Nephron progenitor cell (in vitro differentiated cells): ENCODE results near the gene TAB2.

Source experiments
- DNase-seq: peaks from one replicate; pipeline ENCODE4 v3.0.0; 2021
- H3K27ac Mint-ChIP-seq: 2 replicates; pipeline ENCODE4 v1.8.0; 2021; ENCODE audit warnings: mild to moderate bottlenecking, moderate library complexity, mixed read lengths
- H3K27me3 Mint-ChIP-seq: 2 replicates; pipeline ENCODE4 v1.8.0; 2021; ENCODE audit warnings: mild to moderate bottlenecking, low read depth, mixed read lengths; ENCODE audit not compliant: poor library complexity
- H3K36me3 Mint-ChIP-seq: 2 replicates; pipeline ENCODE4 v1.8.0; 2021; ENCODE audit warnings: low read depth, mixed read lengths
- H3K4me1 Mint-ChIP-seq: 2 replicates; pipeline ENCODE4 v1.8.0; 2021; ENCODE audit warnings: mixed read lengths
- H3K4me3 Mint-ChIP-seq: 2 replicates; pipeline ENCODE4 v1.8.0; 2021; ENCODE audit warnings: mild to moderate bottlenecking, moderate library complexity, mixed read lengths
- H3K9me3 Mint-ChIP-seq: 2 replicates; pipeline ENCODE4 v1.8.0; 2021; ENCODE audit warnings: mild to moderate bottlenecking, moderate library complexity, mixed read lengths
- TF ChIP-seq, protein P1 (sequence below): fragments of 200-600 bp; sonication (generic); IDR thresholded peaks from 2 replicates; pipeline ENCODE4 v1.5.0; 2021; ENCODE audit warnings: antibody characterized with exemption

TAB2 gene

DNA sequence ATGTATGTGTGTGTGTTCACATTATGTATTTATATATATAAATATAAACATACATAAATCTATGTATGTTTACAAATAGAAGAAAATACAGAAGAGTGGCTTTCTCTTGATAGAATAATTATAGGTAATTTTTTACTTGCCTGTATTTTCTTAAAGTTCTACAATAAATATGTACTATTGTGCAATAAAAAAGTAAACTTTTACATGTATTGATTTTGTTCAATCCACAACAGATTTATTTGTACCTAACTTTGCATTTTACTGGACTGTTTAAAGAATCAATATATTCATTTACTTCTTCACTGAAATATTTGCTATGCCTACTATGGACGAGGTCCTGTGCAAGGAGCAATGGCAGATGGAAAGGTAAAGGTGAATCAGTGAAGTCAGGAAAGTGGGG is 14.0 kb upstream of the TAB2 start:
- no peak for DNase-seq

DNA sequence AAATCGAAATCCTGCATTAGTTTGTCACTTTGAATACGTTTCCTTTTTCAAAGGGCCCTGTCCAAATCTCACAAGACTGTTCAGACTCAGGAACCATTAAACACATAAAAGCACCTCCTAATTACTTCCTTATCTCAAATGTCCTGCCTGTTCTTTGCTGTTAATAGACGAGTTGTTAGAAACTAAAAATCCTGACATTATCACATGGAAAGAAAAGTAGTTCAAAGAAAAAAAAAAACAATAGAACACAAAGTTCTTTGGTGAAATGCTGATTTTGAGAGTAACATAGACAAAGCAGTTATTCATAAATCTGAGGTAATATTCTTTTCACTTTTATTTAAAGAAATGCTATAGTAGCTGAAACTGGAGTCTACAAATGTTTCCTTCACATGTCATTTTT is 12.1 kb upstream of the TAB2 start:
- Mint-ChIP-seq H3K9me3 (peaks cover 3% of the 10 kb centered on the region), H3K27me3 (peaks cover 2% of the 10 kb centered on the region), H3K27ac (peak overlapping the region; percentile 76), H3K4me1 (peaks cover 10% of the 10 kb centered on the region), H3K36me3 (peaks cover 4% of the 10 kb centered on the region), H3K4me3 (no peak overlapping the region)
- DNase-seq, result no peak
- TF ChIP-seq, protein P1, sequence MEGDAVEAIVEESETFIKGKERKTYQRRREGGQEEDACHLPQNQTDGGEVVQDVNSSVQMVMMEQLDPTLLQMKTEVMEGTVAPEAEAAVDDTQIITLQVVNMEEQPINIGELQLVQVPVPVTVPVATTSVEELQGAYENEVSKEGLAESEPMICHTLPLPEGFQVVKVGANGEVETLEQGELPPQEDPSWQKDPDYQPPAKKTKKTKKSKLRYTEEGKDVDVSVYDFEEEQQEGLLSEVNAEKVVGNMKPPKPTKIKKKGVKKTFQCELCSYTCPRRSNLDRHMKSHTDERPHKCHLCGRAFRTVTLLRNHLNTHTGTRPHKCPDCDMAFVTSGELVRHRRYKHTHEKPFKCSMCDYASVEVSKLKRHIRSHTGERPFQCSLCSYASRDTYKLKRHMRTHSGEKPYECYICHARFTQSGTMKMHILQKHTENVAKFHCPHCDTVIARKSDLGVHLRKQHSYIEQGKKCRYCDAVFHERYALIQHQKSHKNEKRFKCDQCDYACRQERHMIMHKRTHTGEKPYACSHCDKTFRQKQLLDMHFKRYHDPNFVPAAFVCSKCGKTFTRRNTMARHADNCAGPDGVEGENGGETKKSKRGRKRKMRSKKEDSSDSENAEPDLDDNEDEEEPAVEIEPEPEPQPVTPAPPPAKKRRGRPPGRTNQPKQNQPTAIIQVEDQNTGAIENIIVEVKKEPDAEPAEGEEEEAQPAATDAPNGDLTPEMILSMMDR, result no peak

More for the DNA sequence above, 14.0 kb upstream of the TAB2 start:
- peaks cover 10% of the 10 kb centered on the region for H3K4me1 Mint-ChIP-seq
- H3K36me3 Mint-ChIP-seq, result no peaks in the 10 kb centered on the region
- no peak overlapping the region for H3K4me3 Mint-ChIP-seq
- peaks cover 2% of the 10 kb centered on the region for H3K27me3 Mint-ChIP-seq
- no peaks in the 10 kb centered on the region for H3K9me3 Mint-ChIP-seq
- H3K27ac Mint-ChIP-seq, result no peak overlapping the region
- TF ChIP-seq, protein P1, result no peak

GRCh38 chr6:149306967-149307366 is 10.5 kb upstream of the TAB2 start:
- H3K27me3 Mint-ChIP-seq, result peaks cover 2% of the 10 kb centered on the region
- no peak for DNase-seq
- TF ChIP-seq, protein P1, result no peak

GRCh38 chr6:149311293-149311692 is 6.2 kb upstream of the TAB2 start:
- no peak overlapping the region for H3K27ac Mint-ChIP-seq
- TF ChIP-seq, protein P1, result no peak
- peaks cover 15% of the 10 kb centered on the region for H3K4me1 Mint-ChIP-seq
- no peaks in the 10 kb centered on the region for H3K27me3 Mint-ChIP-seq
- DNase-seq, result no peak
- H3K9me3 Mint-ChIP-seq, result peaks cover 3% of the 10 kb centered on the region
- H3K36me3 Mint-ChIP-seq, result peaks cover 4% of the 10 kb centered on the region
- H3K4me3 Mint-ChIP-seq, result no peak overlapping the region

More at GRCh38 chr6:149306967-149307366, 10.5 kb upstream of the TAB2 start:
- H3K36me3 Mint-ChIP-seq, result peaks cover 4% of the 10 kb centered on the region
- H3K4me3 Mint-ChIP-seq, result no peak overlapping the region
- H3K27ac Mint-ChIP-seq, result no peak overlapping the region
- peaks cover 10% of the 10 kb centered on the region for H3K4me1 Mint-ChIP-seq
- H3K9me3 Mint-ChIP-seq, result peaks cover 3% of the 10 kb centered on the region

DNA sequence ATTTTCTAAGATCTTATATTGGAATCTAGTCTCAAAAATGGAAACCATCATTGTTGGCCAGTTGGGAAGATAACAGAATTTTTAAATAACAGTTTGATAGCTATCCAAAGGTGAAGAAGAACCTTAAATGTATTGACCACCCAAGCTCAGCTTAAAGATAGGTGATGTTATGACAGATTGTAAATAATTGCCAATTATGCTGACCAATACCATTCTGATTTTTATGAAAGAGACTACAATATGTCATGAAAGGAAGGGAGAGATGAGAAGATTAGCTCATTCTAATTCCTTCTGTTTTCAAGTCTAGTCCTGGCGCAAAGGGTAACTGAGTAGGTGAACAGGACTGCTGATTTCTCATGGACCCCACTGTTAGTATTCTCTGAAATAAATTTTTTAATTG is 5.7 kb upstream of the TAB2 start:
- H3K4me1 Mint-ChIP-seq, result peaks cover 18% of the 10 kb centered on the region
- TF ChIP-seq, protein P1, result no peak
- H3K9me3 Mint-ChIP-seq, result peaks cover 3% of the 10 kb centered on the region
- no peak for DNase-seq
- no peak overlapping the region for H3K4me3 Mint-ChIP-seq
- H3K36me3 Mint-ChIP-seq, result peaks cover 4% of the 10 kb centered on the region
- H3K27ac Mint-ChIP-seq, result no peak overlapping the region
- H3K27me3 Mint-ChIP-seq, result no peaks in the 10 kb centered on the region

- Mint-ChIP-seq H3K4me3 (no peak overlapping the region), H3K4me1 (peaks cover 14% of the 10 kb centered on the region), H3K36me3 (peaks cover 4% of the 10 kb centered on the region), H3K27ac (peak overlapping the region; percentile 38), H3K27me3 (no peaks in the 10 kb centered on the region), H3K9me3 (peaks cover 3% of the 10 kb centered on the region)
- TF ChIP-seq, protein P1, result no peak
- no peak for DNase-seq
These were observed 4.4 kb upstream of the TAB2 start for GRCh38 chr6:149313070-149313469.
